NCI-H1694 (cell line): ENCODE data around the gene SUSD5.
"Not testable (repeated sequence)": the region's sequence is repeated elsewhere in the genome, so short reads cannot be mapped to it uniquely, and the experiment has no call there.

Experiments
- DNase-seq: peaks from one replicate; lab custom pipeline; 2025; lab: John Stamatoyannopoulos, UW

The SUSD5 gene

DNA sequence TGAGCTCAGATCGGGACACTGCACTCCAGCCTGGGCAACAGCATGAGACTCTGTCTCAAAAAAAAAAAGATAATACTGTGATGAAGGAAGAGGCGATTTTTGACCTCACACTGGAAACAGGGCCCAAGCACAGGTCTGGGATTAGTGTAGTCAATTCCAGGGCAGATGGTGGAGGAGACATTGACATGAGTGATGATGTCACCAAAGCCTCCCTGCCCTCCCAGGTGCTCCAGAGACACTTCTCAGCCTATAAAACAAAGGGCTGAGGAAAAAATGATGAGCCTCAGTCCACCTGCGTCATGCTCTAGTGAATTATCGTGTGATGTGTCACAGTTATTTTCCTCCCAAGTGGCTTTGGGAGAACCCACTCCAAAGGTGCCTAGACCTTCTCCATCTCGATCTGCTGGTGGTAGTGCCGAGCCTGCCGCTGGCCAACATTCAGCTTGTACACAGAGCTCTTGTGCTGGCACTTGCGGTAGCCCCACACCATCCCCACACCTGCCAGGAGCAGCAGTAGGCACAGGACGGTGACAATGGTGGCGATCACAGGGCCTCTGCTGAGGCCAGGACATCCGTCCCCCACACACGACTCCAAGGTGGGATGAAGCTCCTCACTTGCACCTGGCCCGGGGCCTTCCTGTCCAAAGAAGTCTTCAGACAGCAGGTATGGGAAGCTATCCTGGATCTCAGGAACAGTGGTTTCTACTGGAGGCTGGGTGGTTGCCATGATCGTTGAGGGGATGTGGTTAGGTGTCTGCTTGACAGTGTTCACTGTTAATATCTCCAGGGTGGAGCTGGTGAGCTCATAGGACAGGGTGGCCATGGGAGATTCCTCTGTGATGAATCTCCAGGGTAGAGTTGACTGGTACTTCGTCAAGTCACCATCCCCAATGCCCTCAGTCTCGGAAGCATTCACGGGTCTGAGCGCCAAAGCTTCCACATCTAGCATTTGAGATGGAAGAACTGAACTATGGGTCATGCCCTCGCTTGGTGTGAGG, 65.9 kb downstream of the SUSD5 start:
- DNase-seq: no peak

DNA sequence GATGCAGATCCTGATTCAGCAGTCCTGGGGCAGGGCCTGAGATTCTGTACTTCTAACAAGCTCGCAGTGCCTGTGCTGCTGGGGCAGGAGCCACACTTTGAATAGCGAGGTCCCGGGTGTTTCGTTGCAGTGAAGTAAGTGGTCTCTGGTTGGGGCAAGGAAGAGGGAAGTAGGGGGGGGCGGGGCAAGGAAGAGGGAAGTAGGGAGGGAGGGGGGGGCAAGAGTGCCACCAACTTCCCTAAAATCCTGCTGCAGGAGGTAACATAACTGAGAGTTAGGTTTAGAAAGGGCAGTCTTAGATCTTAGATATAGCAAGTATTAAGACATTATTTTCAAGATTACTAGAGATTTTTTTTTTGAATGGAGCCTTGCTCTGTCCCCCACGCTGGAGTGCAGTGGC, 69.3 kb downstream of the SUSD5 start:
- no peak for DNase-seq

DNA sequence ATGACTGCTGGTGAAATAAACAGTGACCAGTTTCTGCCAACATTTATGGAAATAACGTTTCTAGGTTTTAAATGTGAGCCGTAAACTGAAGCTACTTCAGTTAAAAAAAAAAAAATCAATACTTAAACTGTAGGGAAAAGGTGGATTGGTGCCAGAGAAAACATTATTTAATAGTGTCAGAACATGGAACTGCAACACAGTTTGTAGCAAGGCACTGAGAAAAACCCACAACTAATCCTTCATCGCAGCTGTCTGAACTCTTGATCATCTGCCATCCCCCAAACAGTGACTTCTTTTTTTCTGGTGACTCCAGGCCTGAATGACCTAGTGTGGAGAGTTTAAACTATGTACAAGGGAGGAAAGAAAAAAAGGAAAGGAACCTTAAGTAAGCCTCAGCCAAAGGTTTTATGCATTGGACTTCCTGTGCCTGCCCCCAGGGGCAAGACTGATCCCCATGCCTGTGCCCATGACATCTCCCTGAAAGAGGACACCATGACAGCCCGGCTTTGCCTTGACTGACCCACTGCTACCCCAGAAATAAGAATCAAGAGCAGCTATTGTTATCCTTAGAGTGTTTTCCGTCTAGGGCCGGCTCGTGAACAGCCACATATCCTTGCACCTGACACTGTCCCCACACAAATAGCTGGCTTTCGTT, 71.7 kb downstream of the SUSD5 start:
- no peak for DNase-seq

DNA sequence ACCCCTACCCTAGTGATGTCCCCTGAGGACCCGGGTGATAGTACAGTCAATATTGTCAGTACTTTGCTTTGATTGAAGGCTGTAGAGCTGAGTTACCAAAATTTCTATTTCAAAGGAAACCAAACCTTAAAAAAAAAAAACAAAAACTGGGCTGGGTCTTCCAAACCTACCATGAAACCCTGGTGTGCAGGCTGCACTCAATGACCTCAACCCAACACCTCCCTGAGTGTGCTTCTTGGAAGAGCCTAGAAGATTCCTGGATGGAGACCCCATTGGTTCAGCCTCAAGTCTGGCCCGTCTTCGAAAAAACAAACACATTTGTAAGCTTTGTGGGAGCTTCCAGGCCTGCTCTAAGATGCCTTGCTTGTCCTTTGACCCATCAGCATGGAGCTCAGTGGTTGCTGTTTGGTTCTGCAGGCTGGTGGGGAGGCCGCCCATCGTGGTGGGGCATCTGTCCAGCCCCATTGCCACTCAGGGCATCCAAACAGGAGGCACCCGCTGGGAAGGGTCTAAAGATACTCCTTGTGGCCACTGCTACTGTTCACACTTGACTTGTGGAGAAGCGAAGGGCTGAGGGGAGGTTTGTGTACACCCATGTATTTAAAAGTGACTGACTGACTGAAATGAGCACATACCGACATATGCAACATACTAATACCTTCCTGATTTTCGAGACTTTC, 72.6 kb downstream of the SUSD5 start:
- no peak for DNase-seq

DNA sequence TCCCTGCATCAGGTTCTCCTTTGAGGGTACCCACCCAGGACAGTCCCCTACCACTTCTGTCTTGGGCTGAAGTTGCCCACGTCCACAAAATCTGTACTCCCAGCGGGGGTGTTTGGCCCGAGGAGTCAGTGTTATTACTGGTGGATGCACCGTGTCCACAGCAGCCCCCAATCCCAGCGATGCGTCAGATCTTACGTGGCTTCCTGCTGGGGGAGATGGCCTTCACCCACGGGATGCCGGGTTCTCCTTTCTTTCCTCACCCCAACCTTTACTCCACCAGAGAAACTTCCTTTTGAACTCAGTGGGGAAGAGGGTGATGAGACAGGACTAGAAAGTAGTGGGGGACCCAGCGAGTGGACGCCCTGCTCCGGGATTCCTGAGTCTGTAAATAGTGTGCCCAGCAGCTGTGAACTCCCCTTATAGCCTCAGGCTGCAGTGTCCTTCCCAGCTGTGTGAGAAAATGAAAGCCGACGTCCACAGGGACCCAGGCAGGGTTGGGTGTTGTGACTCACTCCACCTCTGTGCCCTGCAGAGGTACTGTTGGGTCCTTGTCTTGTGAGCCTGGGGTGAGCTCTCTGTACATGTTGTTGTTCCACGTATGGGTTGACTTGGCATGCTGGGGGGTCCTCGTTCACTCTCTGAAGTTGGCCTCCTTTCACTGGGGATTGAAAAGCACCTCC, 73.2 kb downstream of the SUSD5 start:
- no peak for DNase-seq

DNA sequence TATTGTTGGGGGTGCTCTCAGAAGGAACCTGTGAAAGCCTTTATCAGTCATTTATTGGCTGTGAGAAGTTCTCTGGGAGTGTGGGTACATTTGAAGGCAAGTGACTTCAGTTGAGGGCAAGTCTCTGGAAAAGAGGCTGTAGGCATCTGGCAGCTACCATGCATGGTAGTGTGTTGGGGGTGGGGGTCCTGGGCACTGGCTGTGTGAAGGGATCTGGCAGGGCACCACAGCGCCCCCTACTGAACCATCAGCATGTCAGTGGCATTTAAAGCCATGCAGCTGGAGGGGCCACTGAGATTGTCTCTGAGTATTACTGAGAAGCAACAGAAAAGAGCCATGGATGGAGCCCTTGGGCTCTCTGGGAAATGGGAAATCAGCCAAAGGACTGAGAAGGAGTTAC, 74.2 kb downstream of the SUSD5 start:
- no peak for DNase-seq

DNA sequence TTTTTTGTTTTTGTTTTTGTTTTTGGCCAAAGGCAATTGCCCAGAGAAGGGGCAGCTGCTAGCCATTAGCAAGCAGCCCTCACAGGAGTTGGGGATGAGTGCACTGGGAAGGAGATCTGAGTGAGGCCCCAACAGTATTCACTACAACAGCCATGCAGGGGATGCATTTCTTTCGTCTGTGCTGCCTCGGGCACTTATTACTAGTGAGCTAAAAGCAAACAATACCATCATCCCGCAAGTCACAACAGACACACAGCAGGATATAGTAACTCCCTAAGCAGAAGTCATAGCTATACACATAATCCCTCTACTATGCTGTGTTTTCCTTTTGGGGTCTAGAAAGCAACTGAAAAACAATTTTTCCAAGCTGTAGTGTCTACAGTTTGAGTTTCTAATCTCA, 77.6 kb downstream of the SUSD5 start:
- no peak for DNase-seq

DNA sequence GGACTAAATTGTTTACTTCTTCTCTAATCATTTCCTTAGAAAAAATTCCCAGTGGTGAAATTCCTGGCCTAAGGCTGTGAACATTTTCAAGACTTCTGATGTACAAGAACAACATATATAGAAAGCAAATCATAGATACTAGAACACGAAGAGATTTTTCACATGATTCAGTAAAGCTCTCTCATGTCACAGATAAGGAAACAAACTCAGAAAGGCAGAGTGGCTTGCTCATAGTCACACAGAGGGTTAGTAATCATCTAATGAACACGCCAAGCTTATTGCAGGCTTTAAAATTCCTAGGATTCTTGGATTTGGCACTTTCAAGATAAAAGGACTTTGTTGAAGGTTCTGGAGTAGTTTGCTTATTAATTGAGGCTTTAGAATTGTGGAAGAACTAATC, 78.6 kb downstream of the SUSD5 start:
- DNase-seq: no peak

DNA sequence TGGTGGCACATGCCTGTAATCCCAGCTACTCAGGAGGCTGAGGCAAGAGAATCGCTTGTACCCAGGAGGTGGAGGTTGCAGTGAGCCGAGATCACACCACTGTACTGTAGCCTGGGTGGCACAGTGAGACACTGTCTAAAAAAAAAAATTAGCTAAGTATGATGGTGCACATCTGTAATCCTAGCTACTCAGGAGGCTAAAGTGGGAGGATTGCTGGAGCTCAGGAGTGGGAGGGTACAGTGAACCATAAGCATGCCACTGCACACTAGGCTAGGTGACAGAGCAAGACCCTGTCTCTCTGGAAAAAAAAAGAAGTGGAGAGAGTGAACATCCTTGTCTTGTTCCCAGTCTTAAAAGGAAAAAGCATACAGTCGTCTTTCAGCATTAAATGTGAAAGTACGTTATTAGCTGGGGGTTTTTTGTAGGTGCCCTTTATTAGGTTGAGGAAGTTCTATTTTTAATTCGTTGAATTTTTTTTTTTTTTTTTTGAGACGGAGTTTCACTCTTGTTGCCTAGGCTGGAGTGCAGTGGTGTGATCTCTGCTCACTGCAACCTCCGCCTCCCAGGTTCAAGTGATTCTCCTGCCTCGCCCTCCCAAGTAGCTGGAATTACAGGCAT, 79.5 kb downstream of the SUSD5 start:
- DNase-seq: not testable (repeated sequence)

DNA sequence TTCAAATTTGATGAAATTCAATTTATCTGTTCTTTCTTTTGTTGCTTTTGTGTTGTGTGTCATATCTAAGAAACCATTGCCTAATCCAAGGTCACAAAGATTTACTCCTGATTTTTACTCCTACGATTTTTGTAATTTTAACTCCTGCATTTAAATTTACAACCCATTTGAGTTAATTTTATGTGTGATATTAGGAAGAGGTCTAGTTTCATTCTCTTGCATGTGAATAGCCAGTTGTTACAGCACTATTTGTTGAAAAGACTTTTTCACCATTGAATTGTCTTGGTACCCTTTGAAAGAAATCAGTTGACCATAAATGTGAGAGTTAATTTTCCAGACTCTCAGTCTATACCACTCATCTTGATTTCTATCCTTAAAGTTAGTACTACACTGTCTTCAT, 80.9 kb downstream of the SUSD5 start:
- DNase-seq: no peak

DNA sequence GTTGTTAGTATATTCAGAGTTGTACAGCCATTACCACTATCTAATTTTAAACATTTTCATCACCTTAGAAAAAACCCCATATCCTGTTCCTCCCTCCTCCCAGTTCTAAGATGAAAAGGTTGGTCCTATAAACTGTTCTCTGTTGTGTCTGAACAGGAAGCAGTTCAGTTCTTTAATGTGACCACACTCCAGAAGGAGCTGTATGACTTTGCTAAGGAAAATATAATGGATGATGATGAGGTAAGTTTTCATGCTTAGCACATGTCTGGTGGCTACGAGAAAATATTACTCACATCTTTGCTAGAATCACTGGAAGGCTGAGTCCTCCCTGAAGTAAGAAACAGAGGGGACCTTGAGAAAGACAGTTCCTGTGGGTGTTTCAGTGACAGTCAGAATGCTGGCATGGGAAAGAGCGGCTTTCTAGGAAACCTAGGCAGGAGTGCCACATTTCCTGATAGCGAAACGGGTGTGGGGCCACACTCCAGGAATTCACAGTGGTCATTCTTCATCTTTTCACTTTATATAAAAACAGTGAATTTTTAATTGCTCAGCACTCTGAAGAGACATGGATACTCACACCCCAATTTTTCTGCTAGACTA, 84.5 kb downstream of the SUSD5 start:
- DNase-seq: no peak

DNA sequence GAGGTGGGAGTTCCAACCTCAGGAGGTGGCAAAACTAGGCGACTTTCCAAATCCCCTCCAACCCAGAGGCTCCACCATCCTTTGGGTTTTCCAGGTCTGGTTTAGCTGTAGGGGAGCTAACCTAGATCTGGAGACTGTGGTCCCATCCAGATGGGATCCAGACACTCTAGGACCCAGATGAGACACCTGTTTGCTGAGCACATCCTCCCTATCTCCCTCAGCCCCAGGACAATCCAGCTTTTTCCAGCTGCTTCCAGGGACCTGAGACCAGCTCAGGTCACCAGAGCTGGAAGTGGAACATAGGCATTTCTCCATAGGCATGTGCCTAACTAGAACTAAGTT, 86.6 kb downstream of the SUSD5 start:
- no peak for DNase-seq

DNA sequence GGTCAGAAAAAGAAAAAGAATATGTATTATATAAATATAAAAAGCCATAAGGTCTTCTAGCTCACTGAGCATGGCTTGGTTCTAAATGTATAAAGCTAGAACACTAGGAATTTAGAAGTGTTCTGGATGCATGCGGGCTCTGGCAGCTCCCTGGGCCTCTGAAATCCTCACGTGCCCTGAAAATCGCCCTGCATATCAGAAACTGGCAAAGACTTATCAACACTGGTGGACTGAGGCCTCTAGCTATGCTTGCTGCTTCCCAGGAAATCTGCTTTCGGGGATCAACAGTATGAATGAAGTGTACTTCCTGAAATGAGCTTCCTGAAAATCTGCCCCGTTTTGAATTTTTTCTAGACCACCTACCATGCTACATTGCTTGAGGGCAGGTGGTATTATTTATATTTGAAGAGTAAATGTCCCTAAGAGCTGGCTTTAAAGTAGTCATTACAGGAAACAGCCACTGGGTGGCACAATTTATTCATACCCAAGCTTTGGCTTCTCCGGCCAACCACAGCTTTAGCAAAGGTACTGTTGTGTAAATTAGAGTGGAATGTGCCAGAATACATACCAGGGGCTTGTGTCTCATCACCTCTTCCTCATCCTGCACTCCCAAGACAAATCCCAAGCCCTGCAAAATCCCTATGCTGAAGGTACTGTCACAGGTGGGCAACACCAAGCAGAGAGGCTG, 87.1 kb downstream of the SUSD5 start:
- no peak for DNase-seq

DNA sequence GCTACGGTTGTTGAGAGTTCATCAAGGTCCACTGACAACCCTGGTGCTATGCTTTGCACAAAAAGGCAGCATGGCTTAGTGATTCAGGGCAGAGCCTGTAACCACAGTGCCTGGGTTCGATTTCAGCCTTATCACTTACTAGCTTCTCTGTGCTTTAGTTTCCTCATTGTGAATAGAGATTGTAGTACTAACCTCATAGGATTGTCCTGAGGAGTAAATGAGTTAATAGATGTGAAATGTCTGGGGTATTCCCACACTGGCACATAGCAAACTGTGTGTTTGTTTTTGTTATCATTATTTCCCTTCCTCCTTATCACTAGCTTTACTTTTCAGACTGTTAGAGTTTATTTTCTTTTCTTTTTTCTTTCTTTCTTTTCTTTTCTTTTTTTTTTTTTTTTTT, 88.5 kb downstream of the SUSD5 start:
- no peak for DNase-seq

DNA sequence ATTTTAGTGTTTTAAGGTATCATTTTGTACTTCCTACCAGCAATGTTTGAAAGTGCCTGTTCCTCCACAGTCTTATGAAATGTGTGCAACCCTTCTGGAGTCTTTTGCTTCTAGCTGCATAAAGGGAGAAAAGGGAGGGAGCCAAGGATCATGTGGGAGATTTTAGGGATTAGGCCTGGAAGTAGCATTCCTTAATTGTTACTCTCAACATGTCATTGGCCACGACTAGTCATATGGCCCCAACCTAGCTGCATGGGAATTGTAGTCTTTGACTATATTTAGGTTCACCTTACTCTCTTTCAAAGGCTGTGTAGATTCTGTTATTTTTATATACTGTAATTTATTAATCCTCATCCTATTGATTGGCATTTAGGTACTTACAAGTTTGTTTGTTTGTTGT, 89.9 kb downstream of the SUSD5 start:
- DNase-seq: no peak

DNA sequence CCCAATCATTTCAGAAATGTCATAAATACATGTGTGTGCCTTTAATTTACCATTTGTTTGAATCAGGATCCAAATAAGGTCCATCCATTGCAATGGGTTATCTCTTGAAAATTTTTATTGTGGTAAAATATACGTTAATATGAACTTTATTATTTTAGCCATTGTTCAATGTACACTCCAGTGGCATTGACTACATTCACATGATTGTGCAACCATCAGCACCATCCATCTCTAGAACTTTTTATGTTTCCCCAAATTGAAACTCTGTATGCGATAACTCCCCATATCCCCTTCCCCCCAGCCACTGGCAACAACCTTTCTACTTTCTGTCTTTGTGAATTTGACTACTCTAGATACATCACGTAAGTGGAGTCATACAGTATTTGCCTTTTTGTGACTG, 92.8 kb downstream of the SUSD5 start:
- no peak for DNase-seq

DNA sequence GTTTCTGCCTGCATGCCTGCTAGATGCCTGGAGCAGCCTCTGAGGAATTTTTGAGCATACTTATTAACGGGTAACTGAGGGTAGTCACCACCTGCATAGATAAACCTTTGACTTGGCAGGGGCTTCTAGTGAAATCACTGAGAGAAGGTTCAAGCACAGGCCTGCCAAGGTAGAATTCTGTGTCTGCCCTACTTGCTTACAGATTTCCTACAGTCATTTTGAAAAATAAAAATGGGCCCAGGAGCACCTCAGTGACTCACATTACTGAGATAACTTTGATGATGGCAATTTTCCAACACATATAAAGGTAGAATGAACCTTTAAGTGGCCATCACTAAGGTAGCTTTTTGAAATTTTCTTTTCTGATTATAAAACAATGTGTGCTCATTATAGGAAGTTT, 94.0 kb downstream of the SUSD5 start:
- DNase-seq: no peak

DNA sequence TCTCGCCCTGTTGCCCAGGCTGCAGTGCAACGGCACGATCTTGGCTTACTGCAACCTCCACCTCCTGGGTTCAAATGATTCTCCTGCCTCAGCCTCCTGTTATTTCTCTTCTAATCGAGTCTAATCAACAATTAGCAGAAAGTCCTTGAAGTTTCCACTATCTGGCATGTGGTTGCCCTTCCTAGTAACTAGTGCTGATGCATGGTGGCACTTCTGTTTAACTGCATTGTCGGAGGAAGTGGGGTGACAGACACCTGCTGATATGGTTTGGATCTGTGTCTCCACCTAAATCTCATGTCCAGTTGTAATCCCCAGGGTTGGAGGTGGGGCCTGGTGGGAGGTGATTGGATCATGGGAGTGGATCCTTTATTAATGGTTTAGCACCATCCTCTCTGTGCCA, 95.6 kb downstream of the SUSD5 start:
- no peak for DNase-seq

DNA sequence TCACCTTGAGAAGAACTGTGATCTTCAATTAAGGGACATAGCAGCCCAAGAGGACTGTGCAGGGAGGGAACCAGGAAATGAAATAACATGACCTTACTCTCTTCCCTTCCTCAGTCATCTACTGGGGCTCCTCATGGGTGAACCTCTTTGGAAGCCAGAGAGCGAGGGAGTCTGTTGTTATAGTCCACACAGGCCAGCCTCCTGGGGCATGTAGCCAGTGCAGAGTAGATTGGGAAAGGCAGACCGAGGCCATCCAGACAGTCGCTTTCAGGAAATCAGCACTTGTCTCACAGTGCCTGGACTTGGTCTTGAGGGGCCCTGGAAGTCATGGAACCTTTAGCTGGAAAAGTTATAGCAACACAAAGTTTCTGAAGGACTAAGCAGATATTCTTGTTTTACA, 98.7 kb downstream of the SUSD5 start:
- DNase-seq: no peak

DNA sequence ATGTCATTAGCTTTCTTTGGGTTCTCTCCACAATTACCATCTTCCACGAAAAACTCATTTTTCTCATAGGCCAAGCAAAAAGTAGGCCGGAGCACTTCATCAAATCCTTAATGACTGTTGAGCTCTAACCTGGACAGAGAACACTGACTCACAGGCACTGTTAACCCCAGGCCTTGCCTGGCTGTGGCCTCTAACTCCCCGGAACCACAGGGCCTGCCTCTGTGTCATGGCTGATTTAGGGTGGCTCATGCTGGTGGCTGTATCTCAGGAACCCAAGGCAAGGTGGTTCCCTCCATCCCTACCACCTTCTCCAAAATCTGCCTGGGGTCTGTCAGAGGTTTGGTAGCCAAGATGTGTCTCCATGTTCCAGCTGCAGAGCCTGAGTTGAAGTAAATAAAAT, 101.1 kb downstream of the SUSD5 start:
- no peak for DNase-seq
